Cardiac septum (tissue), 1 donor: ENCODE results near the gene PLGLB1. TPM values are rescaled to one million over a fixed set of nuclear protein-coding genes. Genes with fewer than 3 reads are reported as not detected.
"Not testable (repeated sequence)": the region's sequence is repeated elsewhere in the genome, so short reads cannot be mapped to it uniquely, and the experiment has no call there.

ENCODE experiments used
- DNase-seq: peaks from one replicate; pipeline ENCODE4 v3.0.0-alpha.2; 2020; ENCODE audit warnings: low spot score
- intact Hi-C: fragments of 100-400 bp; cut with DNase I; formaldehyde crosslinking; loops from one replicate; pipeline ENCODE4 v1.14.0; 2022
- long read RNA-seq: library from polyadenylated mRNA; unstranded; transcript quantifications from one replicate; pipeline ENCODE4 v2.0.0, GENCODE V29; 2021
- total RNA-seq: library from RNA; stranded (reverse); fragmentation: NEBNext Ultra II Directional; extraction: Animal tissue kit (Norgen Biotek cat#: 25700); gene quantifications from one replicate; pipeline ENCODE4 v1.2.1, GENCODE V29; 2021
- donor health status: DM: no; HTN: no; CAD: no.

PLGLB1 gene
- 3.2 TPM for total RNA-seq
- long read RNA-seq, partial matches to known transcripts, result 0 of 1 reads
- long read RNA-seq, other reads (novel, unspliced or antisense), result 1 of 1 reads

GRCh38 chr2:87021744-87022143 lies at the start of gene PLGLB1:
TSS of gene PLGLB1 (minus strand) at chr2:87021844. CDS start at chr2:87021783, 61 bp downstream.
- intact Hi-C loops, result not testable (repeated sequence)

GRCh38 chr2:87064305-87064704 lies 42.7 kb upstream of the PLGLB1 start:
- DNase-seq, intact Hi-C loops: not testable (repeated sequence)

More at GRCh38 chr2:87021744-87022143, at the start of gene PLGLB1:
- not testable (repeated sequence) for DNase-seq

- DNase-seq, intact Hi-C loops: not testable (repeated sequence)
Measured at GRCh38 chr2:87063431-87063830, 41.8 kb upstream of the PLGLB1 start.

- DNase-seq, intact Hi-C loops: not testable (repeated sequence)
Measured at GRCh38 chr2:87061519-87061918, 39.9 kb upstream of the PLGLB1 start.

- intact Hi-C loops, result not testable (repeated sequence)
Measured at GRCh38 chr2:87057606-87058005, 36.0 kb upstream of the PLGLB1 start.

GRCh38 chr2:87056843-87057242 lies 35.2 kb upstream of the PLGLB1 start:
- DNase-seq, intact Hi-C loops: not testable (repeated sequence)

More at GRCh38 chr2:87057606-87058005, 36.0 kb upstream of the PLGLB1 start:
- DNase-seq, result not testable (repeated sequence)

GRCh38 chr2:87056435-87056834 lies 34.8 kb upstream of the PLGLB1 start:
- intact Hi-C loops, DNase-seq: not testable (repeated sequence)

- DNase-seq, intact Hi-C loops: not testable (repeated sequence)
Measured at GRCh38 chr2:87054375-87054774, 32.7 kb upstream of the PLGLB1 start.

- not testable (repeated sequence) for DNase-seq
Measured at GRCh38 chr2:87041321-87041978, 19.8 kb upstream of the PLGLB1 start.

GRCh38 chr2:87028607-87029006 lies 7.0 kb upstream of the PLGLB1 start:
- DNase-seq, intact Hi-C loops: not testable (repeated sequence)

More at GRCh38 chr2:87041321-87041978, 19.8 kb upstream of the PLGLB1 start:
- intact Hi-C loops, result not testable (repeated sequence)

- DNase-seq, intact Hi-C loops: not testable (repeated sequence)
Measured at GRCh38 chr2:87026816-87027215, 5.2 kb upstream of the PLGLB1 start.

GRCh38 chr2:87025927-87026326 lies 4.3 kb upstream of the PLGLB1 start:
- DNase-seq, intact Hi-C loops: not testable (repeated sequence)

- intact Hi-C loops, DNase-seq: not testable (repeated sequence)
Measured at GRCh38 chr2:87023988-87024615, 2.5 kb upstream of the PLGLB1 start.

GRCh38 chr2:87021043-87021442 lies 601 bp downstream of the PLGLB1 start:
- DNase-seq, intact Hi-C loops: not testable (repeated sequence)

- DNase-seq, intact Hi-C loops: not testable (repeated sequence)
Measured at GRCh38 chr2:87019053-87019452, 2.6 kb downstream of the PLGLB1 start.

- intact Hi-C loops, DNase-seq: not testable (repeated sequence)
Measured at GRCh38 chr2:87014489-87015169, 7.0 kb downstream of the PLGLB1 start.

GRCh38 chr2:87004398-87004797 lies 17.2 kb downstream of the PLGLB1 start:
- intact Hi-C loops, DNase-seq: not testable (repeated sequence)
